Hepatocyte (in vitro differentiated cells): Measurements from ENCODE around the gene AFAP1.

Experiments used
- EZH2 ChIP-seq: fragments of 200-600 bp; sonication (generic); IDR thresholded peaks from 2 replicates; pipeline ENCODE4 v1.6.1; 2016; ENCODE audit warnings: antibody characterized with exemption, mild to moderate bottlenecking, borderline replicate concordance
- TF ChIP-seq, protein P1 (sequence below): fragments of 200-600 bp; sonication (generic); IDR thresholded peaks from 2 replicates; pipeline ENCODE4 v1.5.1; 2016; ENCODE audit warnings: antibody characterized with exemption, mild to moderate bottlenecking; ENCODE audit not compliant: poor library complexity

DNA sequence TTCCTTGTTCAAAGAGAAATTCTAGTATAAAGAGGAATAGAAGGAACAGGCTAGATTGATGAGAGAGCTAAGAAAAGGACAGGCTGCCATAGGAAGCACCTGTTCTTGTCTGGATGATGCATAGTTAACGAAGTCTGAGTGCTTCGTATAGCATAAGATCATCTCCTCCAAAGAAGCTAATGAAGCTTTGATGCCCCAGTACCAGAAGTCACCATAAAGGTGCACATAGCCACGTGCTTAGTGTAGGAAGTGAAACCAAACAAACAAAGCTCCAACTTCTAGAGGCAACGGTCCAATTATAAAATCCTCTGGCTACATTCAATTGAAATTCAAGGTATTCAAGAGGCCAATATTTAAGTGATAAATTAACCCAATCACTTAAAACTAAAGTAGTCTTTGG lies 31.0 kb downstream of the AFAP1 start:
- TF ChIP-seq, protein P1, sequence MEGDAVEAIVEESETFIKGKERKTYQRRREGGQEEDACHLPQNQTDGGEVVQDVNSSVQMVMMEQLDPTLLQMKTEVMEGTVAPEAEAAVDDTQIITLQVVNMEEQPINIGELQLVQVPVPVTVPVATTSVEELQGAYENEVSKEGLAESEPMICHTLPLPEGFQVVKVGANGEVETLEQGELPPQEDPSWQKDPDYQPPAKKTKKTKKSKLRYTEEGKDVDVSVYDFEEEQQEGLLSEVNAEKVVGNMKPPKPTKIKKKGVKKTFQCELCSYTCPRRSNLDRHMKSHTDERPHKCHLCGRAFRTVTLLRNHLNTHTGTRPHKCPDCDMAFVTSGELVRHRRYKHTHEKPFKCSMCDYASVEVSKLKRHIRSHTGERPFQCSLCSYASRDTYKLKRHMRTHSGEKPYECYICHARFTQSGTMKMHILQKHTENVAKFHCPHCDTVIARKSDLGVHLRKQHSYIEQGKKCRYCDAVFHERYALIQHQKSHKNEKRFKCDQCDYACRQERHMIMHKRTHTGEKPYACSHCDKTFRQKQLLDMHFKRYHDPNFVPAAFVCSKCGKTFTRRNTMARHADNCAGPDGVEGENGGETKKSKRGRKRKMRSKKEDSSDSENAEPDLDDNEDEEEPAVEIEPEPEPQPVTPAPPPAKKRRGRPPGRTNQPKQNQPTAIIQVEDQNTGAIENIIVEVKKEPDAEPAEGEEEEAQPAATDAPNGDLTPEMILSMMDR = no peak
- no peak for TF ChIP-seq EZH2
